Peyer's patch (tissue), 4 donors: ENCODE data around the gene CLCNKB.

Experiments used
- POLR2A ChIP-seq, 2 donors: fragments of 450-650 bp; IDR thresholded peaks; one replicate each; pipeline ENCODE4 v1.5.1; 2017; ENCODE audit warnings: antibody characterized with exemption in 2 of 2, mild to moderate bottlenecking in 2 of 2, moderate library complexity in 2 of 2
- TF ChIP-seq, protein P1 (sequence below), 6 experiments: fragments of 450-650 bp in 4 of 6; fragments of 200-600 bp in 2 of 6; sonication (generic) in 1 of 6; IDR thresholded peaks; one replicate each; pipeline ENCODE4 v1.5.1; 2017 to 2019; ENCODE audit warnings: antibody characterized with exemption in 6 of 6, mild to moderate bottlenecking in 3 of 6, moderate library complexity in 1 of 6

- TF ChIP-seq, protein P1, sequence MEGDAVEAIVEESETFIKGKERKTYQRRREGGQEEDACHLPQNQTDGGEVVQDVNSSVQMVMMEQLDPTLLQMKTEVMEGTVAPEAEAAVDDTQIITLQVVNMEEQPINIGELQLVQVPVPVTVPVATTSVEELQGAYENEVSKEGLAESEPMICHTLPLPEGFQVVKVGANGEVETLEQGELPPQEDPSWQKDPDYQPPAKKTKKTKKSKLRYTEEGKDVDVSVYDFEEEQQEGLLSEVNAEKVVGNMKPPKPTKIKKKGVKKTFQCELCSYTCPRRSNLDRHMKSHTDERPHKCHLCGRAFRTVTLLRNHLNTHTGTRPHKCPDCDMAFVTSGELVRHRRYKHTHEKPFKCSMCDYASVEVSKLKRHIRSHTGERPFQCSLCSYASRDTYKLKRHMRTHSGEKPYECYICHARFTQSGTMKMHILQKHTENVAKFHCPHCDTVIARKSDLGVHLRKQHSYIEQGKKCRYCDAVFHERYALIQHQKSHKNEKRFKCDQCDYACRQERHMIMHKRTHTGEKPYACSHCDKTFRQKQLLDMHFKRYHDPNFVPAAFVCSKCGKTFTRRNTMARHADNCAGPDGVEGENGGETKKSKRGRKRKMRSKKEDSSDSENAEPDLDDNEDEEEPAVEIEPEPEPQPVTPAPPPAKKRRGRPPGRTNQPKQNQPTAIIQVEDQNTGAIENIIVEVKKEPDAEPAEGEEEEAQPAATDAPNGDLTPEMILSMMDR (IDR thresholded peaks at IDR 0.05) = no peak
- no peak for TF ChIP-seq POLR2A (IDR thresholded peaks at IDR 0.05)
These were observed 32.7 kb upstream of the CLCNKB start for GRCh38 chr1:16010837-16011236.
